ENCODE results near the gene HIVEP3.

The HIVEP3 gene

GRCh38 chr1:41705798-41706197 is 212.9 kb downstream of the HIVEP3 start:
- TF ChIP-seq EP300 (IDR thresholded peaks at IDR 0.05; ENCODE audit: borderline replicate concordance) = no peak
- TF ChIP-seq MAX (IDR thresholded peaks at IDR 0.05) = no peak
- TF ChIP-seq TCF12 (IDR thresholded peaks at IDR 0.05; ENCODE audit: low read depth) = no peak
- TF ChIP-seq NFIC (IDR thresholded peaks at IDR 0.05) = no peak
- no peak for TF ChIP-seq FOXM1 (IDR thresholded peaks at IDR 0.05; ENCODE audit: borderline replicate concordance, low read depth)
- no peak for TF ChIP-seq CEBPB (IDR thresholded peaks at IDR 0.05)
- no peak for TF ChIP-seq ZBTB7A (IDR thresholded peaks at IDR 0.05; ENCODE audit: low read depth)
- no peak for TF ChIP-seq TEAD4 (IDR thresholded peaks at IDR 0.05)

GRCh38 chr1:41704196-41704595 is 214.5 kb downstream of the HIVEP3 start:
- TF ChIP-seq YY1 (IDR thresholded peaks at IDR 0.05; ENCODE audit: low read depth) (no peak), FOXM1 (IDR thresholded peaks at IDR 0.05; ENCODE audit: borderline replicate concordance, low read depth) (no peak), NFIC (IDR thresholded peaks at IDR 0.05) (no peak), RAD21 (IDR thresholded peaks at IDR 0.05; ENCODE audit: low read depth) (no peak), EGR1 (IDR thresholded peaks at IDR 0.05) (no peak), EP300 (IDR thresholded peaks at IDR 0.05; ENCODE audit: borderline replicate concordance) (no peak), USF1 (IDR thresholded peaks at IDR 0.05) (no peak), MAX (IDR thresholded peaks at IDR 0.05) (no peak), TEAD4 (IDR thresholded peaks at IDR 0.05) (no peak), ZBTB7A (IDR thresholded peaks at IDR 0.05; ENCODE audit: low read depth) (no peak), REST (IDR thresholded peaks at IDR 0.05; ENCODE audit: low read depth) (no peak), TAF1 (IDR thresholded peaks at IDR 0.05; ENCODE audit: low read depth) (no peak), CEBPB (IDR thresholded peaks at IDR 0.05) (no peak), CREB1 (IDR thresholded peaks at IDR 0.05; ENCODE audit: low read depth) (no peak), TCF12 (IDR thresholded peaks at IDR 0.05; ENCODE audit: low read depth) (no peak)

GRCh38 chr1:41702771-41703170 is 216.0 kb downstream of the HIVEP3 start:
- TF ChIP-seq TCF12 (IDR thresholded peaks at IDR 0.05; ENCODE audit: low read depth) (no peak), NFIC (IDR thresholded peaks at IDR 0.05) (no peak), REST (IDR thresholded peaks at IDR 0.05; ENCODE audit: low read depth) (no peak), TAF1 (IDR thresholded peaks at IDR 0.05; ENCODE audit: low read depth) (no peak), TEAD4 (IDR thresholded peaks at IDR 0.05) (no peak), RAD21 (IDR thresholded peaks at IDR 0.05; ENCODE audit: low read depth) (no peak), YY1 (IDR thresholded peaks at IDR 0.05; ENCODE audit: low read depth) (no peak), CEBPB (IDR thresholded peaks at IDR 0.05) (no peak), EP300 (IDR thresholded peaks at IDR 0.05; ENCODE audit: borderline replicate concordance) (no peak), CREB1 (IDR thresholded peaks at IDR 0.05; ENCODE audit: low read depth) (no peak), USF1 (IDR thresholded peaks at IDR 0.05) (no peak), FOXM1 (IDR thresholded peaks at IDR 0.05; ENCODE audit: borderline replicate concordance, low read depth) (no peak), EGR1 (IDR thresholded peaks at IDR 0.05) (no peak)

- TF ChIP-seq CEBPB (IDR thresholded peaks at IDR 0.05) = no peak
- TF ChIP-seq USF1 (IDR thresholded peaks at IDR 0.05) = no peak
- TF ChIP-seq TCF12 (IDR thresholded peaks at IDR 0.05; ENCODE audit: low read depth) = no peak
- TF ChIP-seq YY1 (IDR thresholded peaks at IDR 0.05; ENCODE audit: low read depth) = no peak
- no peak for TF ChIP-seq ZBTB7A (IDR thresholded peaks at IDR 0.05; ENCODE audit: low read depth)
- no peak for TF ChIP-seq EGR1 (IDR thresholded peaks at IDR 0.05)
- TF ChIP-seq NFIC (IDR thresholded peaks at IDR 0.05) = no peak
- TF ChIP-seq CREB1 (IDR thresholded peaks at IDR 0.05; ENCODE audit: low read depth) = no peak
- TF ChIP-seq REST (IDR thresholded peaks at IDR 0.05; ENCODE audit: low read depth) = no peak
Measured at GRCh38 chr1:41700986-41701535, 217.7 kb downstream of the HIVEP3 start.
